NCI-H2227 treated with DMSO at 0.1 percent for 48 hours (cell line): ENCODE measurements around the gene C4BPA.

Experiments used
- DNase-seq: peaks from one replicate; lab custom pipeline; 2025; lab: John Stamatoyannopoulos, UW

C4BPA gene

GRCh38 chr1:207103892-207104373, at the start of gene C4BPA:
TSS of gene C4BPA (plus strand) at chr1:207104233. CDS start at chr1:207113026, 8,793 bp downstream.
- DNase-seq, result no peak

- DNase-seq, result no peak
Measured at GRCh38 chr1:207054491-207054890, 49.5 kb upstream of the C4BPA start.

GRCh38 chr1:207055386-207056001, 48.5 kb upstream of the C4BPA start:
- no peak for DNase-seq

GRCh38 chr1:207056673-207057072, 47.4 kb upstream of the C4BPA start:
- DNase-seq, result no peak

- no peak for DNase-seq
Measured at GRCh38 chr1:207058252-207058651, 45.8 kb upstream of the C4BPA start.

- no peak for DNase-seq
Measured at GRCh38 chr1:207058878-207059867, 44.9 kb upstream of the C4BPA start.

- DNase-seq, result no peak
Measured at GRCh38 chr1:207059881-207060280, 44.2 kb upstream of the C4BPA start.

GRCh38 chr1:207060596-207060995, 43.4 kb upstream of the C4BPA start:
- no peak for DNase-seq

GRCh38 chr1:207062058-207062457, 42.0 kb upstream of the C4BPA start:
- no peak for DNase-seq

GRCh38 chr1:207063014-207063413, 41.0 kb upstream of the C4BPA start:
- DNase-seq, result no peak

GRCh38 chr1:207064561-207064960, 39.5 kb upstream of the C4BPA start:
- no peak for DNase-seq

GRCh38 chr1:207067185-207067584, 36.8 kb upstream of the C4BPA start:
- no peak for DNase-seq

GRCh38 chr1:207067665-207068064, 36.4 kb upstream of the C4BPA start:
- no peak for DNase-seq

GRCh38 chr1:207069061-207069460, 35.0 kb upstream of the C4BPA start:
- no peak for DNase-seq

GRCh38 chr1:207069858-207070506, 34.1 kb upstream of the C4BPA start:
- no peak for DNase-seq

- no peak for DNase-seq
Measured at GRCh38 chr1:207070811-207071210, 33.2 kb upstream of the C4BPA start.

GRCh38 chr1:207071426-207071825, 32.6 kb upstream of the C4BPA start:
- DNase-seq, result no peak

GRCh38 chr1:207072233-207072632, 31.8 kb upstream of the C4BPA start:
- DNase-seq, result no peak

- no peak for DNase-seq
Measured at GRCh38 chr1:207073906-207074820, 29.9 kb upstream of the C4BPA start.

GRCh38 chr1:207076181-207076955, 27.7 kb upstream of the C4BPA start:
- DNase-seq, result no peak

GRCh38 chr1:207077012-207077411, 27.0 kb upstream of the C4BPA start:
- DNase-seq, result no peak
